ENCODE results near the gene FLRT1. TPM values are rescaled to one million over a fixed set of nuclear protein-coding genes. Genes with fewer than 3 reads are reported as not detected.

Gene FLRT1
- total RNA-seq, 1 donor, result under 0.01 TPM

DNA sequence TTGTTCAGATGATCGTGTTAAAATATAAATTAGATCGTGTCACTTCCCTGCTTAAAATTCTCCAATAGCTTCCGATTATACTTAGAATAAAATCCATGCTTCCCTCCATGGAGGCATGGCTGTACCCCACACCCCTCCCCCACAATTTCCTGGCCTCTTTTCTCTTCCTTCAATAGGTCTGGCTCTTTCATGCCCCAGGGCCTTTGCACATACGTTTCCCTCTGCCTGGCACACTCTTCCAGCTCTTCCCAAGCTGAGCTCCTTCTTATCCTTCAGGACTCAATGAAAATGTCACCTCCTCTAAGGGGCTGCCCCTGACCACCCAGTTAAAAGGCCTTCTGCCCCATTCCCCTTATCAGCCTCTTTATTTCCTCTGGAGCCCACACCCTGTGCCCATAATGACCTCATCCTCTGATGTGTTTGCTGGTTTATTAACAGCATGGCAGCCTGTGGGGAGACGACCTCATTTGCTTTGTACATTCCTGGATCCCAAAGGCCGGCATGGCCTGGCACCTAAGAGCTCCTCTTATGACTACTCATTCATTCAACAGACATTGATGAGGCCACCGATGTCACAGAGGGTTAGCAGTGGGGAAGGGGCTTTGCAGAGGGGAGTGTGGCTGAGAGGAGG lies 9.0 kb upstream of the FLRT1 start:
- Histone ChIP-seq H3K79me2 (ENCODE audit: insufficient read depth, low read length) (no peaks in the 10 kb centered on the region), H2AFZ (ENCODE audit: low read length) (no peak overlapping the region), H3K27me3 (ENCODE audit: insufficient read depth, low read length) (no peaks in the 10 kb centered on the region), H3K4me2 (ENCODE audit: insufficient read depth, low read length) (no peak overlapping the region), H3K36me3 (ENCODE audit: insufficient read depth, low read length) (no peaks in the 10 kb centered on the region), H4K20me1 (ENCODE audit: insufficient read depth, low read length) (peaks cover 26% of the 10 kb centered on the region), H3K27ac (ENCODE audit: low read depth, low read length) (no peak overlapping the region), H3K9me3 (ENCODE audit: low read depth, low read length) (no peaks in the 10 kb centered on the region), H3K4me1 (ENCODE audit: insufficient read depth, low read length) (no peaks in the 10 kb centered on the region), H3K4me3 (ENCODE audit: insufficient read depth, low read length) (no peak overlapping the region)
- TF ChIP-seq, protein P1, sequence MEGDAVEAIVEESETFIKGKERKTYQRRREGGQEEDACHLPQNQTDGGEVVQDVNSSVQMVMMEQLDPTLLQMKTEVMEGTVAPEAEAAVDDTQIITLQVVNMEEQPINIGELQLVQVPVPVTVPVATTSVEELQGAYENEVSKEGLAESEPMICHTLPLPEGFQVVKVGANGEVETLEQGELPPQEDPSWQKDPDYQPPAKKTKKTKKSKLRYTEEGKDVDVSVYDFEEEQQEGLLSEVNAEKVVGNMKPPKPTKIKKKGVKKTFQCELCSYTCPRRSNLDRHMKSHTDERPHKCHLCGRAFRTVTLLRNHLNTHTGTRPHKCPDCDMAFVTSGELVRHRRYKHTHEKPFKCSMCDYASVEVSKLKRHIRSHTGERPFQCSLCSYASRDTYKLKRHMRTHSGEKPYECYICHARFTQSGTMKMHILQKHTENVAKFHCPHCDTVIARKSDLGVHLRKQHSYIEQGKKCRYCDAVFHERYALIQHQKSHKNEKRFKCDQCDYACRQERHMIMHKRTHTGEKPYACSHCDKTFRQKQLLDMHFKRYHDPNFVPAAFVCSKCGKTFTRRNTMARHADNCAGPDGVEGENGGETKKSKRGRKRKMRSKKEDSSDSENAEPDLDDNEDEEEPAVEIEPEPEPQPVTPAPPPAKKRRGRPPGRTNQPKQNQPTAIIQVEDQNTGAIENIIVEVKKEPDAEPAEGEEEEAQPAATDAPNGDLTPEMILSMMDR (IDR thresholded peaks at IDR 0.05; ENCODE audit: extremely low read depth, low read depth, low read length), result no peak
- no peak for DNase-seq (ENCODE audit: insufficient read length, low spot score, missing footprints)

DNA sequence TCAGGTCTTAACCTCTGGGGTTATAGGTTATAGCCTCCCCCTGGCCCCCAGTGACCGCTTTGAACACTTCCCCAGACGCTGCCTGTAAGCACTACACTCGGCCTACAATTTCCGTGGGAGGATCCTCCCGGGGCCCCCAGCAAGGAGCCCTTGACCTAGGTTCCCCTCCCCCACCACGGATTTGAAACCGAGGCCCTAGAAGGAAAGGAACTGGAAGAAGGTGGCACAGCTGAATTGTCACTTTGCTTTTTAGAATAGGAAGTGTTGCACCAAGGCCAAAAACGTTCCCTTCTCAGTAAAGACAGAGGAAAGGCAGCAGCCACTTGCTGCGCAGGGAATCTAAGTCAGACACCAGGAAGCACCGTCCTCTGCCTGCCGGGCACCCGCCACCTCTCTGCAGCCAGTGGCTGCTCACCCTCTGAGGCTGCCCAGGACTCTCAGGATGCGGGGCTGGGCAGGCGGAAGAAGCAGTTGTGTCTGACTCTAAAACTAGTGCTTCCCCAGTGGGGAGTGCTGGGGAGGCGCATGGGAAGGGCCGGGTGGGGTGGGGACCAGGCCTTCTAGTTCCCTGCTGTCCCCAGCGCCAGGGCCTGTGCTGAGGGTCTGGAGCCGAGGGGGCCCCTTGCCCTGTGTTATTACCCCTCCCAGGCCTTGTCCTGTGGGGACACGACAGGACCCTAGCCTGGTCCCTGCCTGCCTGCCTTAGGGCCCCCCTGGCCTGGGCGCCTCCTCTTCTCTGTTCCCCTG lies 7.9 kb upstream of the FLRT1 start:
- Histone ChIP-seq H4K20me1 (ENCODE audit: insufficient read depth, low read length) (peaks cover 32% of the 10 kb centered on the region), H3K27me3 (ENCODE audit: insufficient read depth, low read length) (peaks cover 2% of the 10 kb centered on the region), H3K4me1 (ENCODE audit: insufficient read depth, low read length) (no peaks in the 10 kb centered on the region), H3K79me2 (ENCODE audit: insufficient read depth, low read length) (no peaks in the 10 kb centered on the region), H3K4me3 (ENCODE audit: insufficient read depth, low read length) (no peak overlapping the region), H3K27ac (ENCODE audit: low read depth, low read length) (no peak overlapping the region), H3K4me2 (ENCODE audit: insufficient read depth, low read length) (no peak overlapping the region), H3K9me3 (ENCODE audit: low read depth, low read length) (no peaks in the 10 kb centered on the region), H2AFZ (ENCODE audit: low read length) (no peak overlapping the region), H3K36me3 (ENCODE audit: insufficient read depth, low read length) (no peaks in the 10 kb centered on the region)
- TF ChIP-seq, protein P1 (IDR thresholded peaks at IDR 0.05; ENCODE audit: extremely low read depth, low read depth, low read length), result no peak
- DNase-seq (ENCODE audit: insufficient read length, low spot score, missing footprints), result no peak

DNA sequence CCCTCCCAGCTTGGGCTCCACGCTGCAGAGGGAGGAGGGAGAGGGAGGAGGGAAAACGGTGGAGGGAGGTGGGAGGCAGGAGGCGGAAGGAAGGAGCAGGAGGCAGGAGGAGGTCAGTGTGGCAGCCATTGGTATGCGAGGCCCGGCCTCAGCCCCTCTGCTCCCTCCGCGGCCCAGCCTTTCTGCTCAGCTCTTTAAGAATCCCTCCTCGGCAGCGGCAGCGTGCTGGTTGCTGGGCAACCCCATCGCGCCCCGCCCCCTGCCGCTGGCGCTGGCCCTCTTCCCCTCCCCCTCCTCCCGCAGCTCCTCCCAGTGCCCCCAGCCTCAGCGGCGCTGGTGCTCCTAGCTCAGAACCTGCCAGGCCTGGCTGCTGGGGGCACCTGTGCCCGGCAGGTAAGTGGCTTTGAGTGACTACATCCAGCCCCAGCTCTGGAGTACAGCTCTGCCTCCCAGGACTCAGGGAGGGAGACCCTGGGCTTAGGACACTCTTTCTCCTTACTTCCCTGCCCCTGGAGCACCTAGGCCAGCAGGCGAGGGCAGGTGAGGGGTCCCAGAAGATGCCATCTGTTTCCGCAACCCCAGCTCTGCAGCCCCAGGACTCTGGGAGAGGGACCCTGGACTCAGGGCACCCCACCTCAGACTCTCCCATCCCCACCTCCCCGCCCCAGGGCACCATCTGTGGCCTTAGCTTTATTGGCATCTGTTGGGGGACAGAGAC lies 7.2 kb upstream of the FLRT1 start:
- TF ChIP-seq, protein P1 (IDR thresholded peaks at IDR 0.05; ENCODE audit: extremely low read depth, low read depth, low read length), result no peak
- no peak overlapping the region for H3K4me2 ChIP-seq (ENCODE audit: insufficient read depth, low read length)
- no peak overlapping the region for H3K4me3 ChIP-seq (ENCODE audit: insufficient read depth, low read length)
- H3K79me2 ChIP-seq (ENCODE audit: insufficient read depth, low read length), result no peaks in the 10 kb centered on the region
- no peak for DNase-seq (ENCODE audit: insufficient read length, low spot score, missing footprints)
- H3K9me3 ChIP-seq (ENCODE audit: low read depth, low read length), result no peaks in the 10 kb centered on the region
- H3K36me3 ChIP-seq (ENCODE audit: insufficient read depth, low read length), result no peaks in the 10 kb centered on the region
- no peak overlapping the region for H2AFZ ChIP-seq (ENCODE audit: low read length)
- H4K20me1 ChIP-seq (ENCODE audit: insufficient read depth, low read length), result peaks cover 32% of the 10 kb centered on the region
- no peak overlapping the region for H3K27ac ChIP-seq (ENCODE audit: low read depth, low read length)
- no peaks in the 10 kb centered on the region for H3K4me1 ChIP-seq (ENCODE audit: insufficient read depth, low read length)
- H3K27me3 ChIP-seq (ENCODE audit: insufficient read depth, low read length), result peaks cover 5% of the 10 kb centered on the region

DNA sequence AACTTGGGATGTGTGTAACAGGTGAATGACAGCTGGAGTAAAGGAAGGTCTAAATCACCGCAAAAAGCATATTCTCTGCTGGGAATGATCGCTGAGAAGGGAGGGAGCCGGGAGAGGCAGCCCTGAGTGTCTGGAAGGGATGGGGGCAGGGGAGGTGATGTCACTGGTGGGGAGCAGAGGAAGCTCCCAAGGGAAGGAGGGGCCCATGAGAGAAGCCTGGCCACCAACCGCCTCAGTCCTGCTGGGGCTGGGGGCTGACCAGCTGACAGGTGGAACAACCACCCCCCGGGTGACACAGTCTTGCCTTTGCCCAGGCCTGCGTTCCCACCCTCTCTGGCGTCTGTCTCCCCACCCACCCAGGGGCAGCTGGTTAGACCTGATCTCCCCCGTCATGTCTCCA lies 6.0 kb upstream of the FLRT1 start:
- H3K27ac ChIP-seq (ENCODE audit: low read depth, low read length), result no peak overlapping the region
- TF ChIP-seq, protein P1 (IDR thresholded peaks at IDR 0.05; ENCODE audit: extremely low read depth, low read depth, low read length), result no peak
- H3K9me3 ChIP-seq (ENCODE audit: low read depth, low read length), result no peaks in the 10 kb centered on the region

More for the DNA sequence above, 6.0 kb upstream of the FLRT1 start:
- peaks cover 15% of the 10 kb centered on the region for H3K27me3 ChIP-seq (ENCODE audit: insufficient read depth, low read length)
- no peak overlapping the region for H3K4me3 ChIP-seq (ENCODE audit: insufficient read depth, low read length)
- no peaks in the 10 kb centered on the region for H3K36me3 ChIP-seq (ENCODE audit: insufficient read depth, low read length)
- DNase-seq (ENCODE audit: insufficient read length, low spot score, missing footprints), result no peak
- H3K79me2 ChIP-seq (ENCODE audit: insufficient read depth, low read length), result no peaks in the 10 kb centered on the region
- peaks cover 37% of the 10 kb centered on the region for H4K20me1 ChIP-seq (ENCODE audit: insufficient read depth, low read length)
- H3K4me2 ChIP-seq (ENCODE audit: insufficient read depth, low read length), result no peak overlapping the region
- no peak overlapping the region for H2AFZ ChIP-seq (ENCODE audit: low read length)
- no peaks in the 10 kb centered on the region for H3K4me1 ChIP-seq (ENCODE audit: insufficient read depth, low read length)
